Measurements from ENCODE around the gene ALK. TPM values are rescaled to one million over a fixed set of nuclear protein-coding genes. Genes with fewer than 3 reads are reported as not detected.

Gene ALK
- total and polyA plus RNA-seq, 10 of the 15 experiments (the other 5 are each of a cell fraction or from before 2014, with no cell fraction given) = 0.11 TPM; not detected in 9

- TF ChIP-seq CHD2 (IDR thresholded peaks at IDR 0.05; ENCODE audit: borderline replicate concordance, low read depth, low read length) = no peak
- TF ChIP-seq NR2C1 (IDR thresholded peaks at IDR 0.05) = no peak
Observed at GRCh38 chr2:29777161-29777560, 144.2 kb downstream of the ALK start (continued).

- H3K4me3 ChIP-seq = no peak overlapping the region
- ChIA-PET CTCF (no interaction called here), SMC1A (ENCODE audit: uncharacterized antibody, unreplicated experiment) (interaction anchor here (0.6 to 1.0 kb wide), 2 partner anchors 18 to 107 kb away, joined by 3 read pairs; no protein-coding TSS in a partner anchor), POLR2A (no interaction called here), RAD21 (ENCODE audit: unreplicated experiment) (no interaction called here)
- no TSS peak for BruUV-seq (replicated peaks)
- no peaks in the 10 kb centered on the region for H3K27me3 ChIP-seq (replicated peaks in 1 of 2; ENCODE audit: control insufficient read depth in 2 of 2, insufficient read depth in 2 of 2, low read length in 1 of 2)
- H3K4me2 ChIP-seq (ENCODE audit: control insufficient read depth, insufficient read depth) = no peak overlapping the region
- no peak overlapping the region for H3K9ac ChIP-seq (ENCODE audit: control insufficient read depth, insufficient read depth, low read length)
- H3K27ac ChIP-seq (ENCODE audit: control insufficient read depth, insufficient read depth) = no peak overlapping the region
- 0% methylated on average over 2 of the region's 3 CpGs for WGBS (ENCODE audit: insufficient coverage, insufficient replicate concordance, low lambda C conversion rate, missing lambda C conversion rate)
- no peak for DNase-seq (ENCODE audit: low read depth, low spot score)
- in situ Hi-C loops (cut with MboI) (no loop called here), intact Hi-C loops (cut with micrococcal nuclease; ENCODE audit: unreplicated experiment) (no loop called here)
- no peaks in the 10 kb centered on the region for H3K9me3 ChIP-seq (replicated peaks; ENCODE audit: control insufficient read depth, insufficient read depth, low read length)
- no peak for ATAC-seq
- no peak overlapping the region for H2AFZ ChIP-seq (ENCODE audit: control insufficient read depth, low read depth, low read length)
- no peaks in the 10 kb centered on the region for H3K4me1 ChIP-seq (ENCODE audit: control insufficient read depth, insufficient read depth, low read length)
- TF ChIP-seq NR2C1 (IDR thresholded peaks at IDR 0.05) (no peak), CEBPB (IDR thresholded peaks at IDR 0.05; ENCODE audit: borderline replicate concordance in 1 of 2, low read depth in 2 of 2, low read length in 2 of 2) (no peak), BRCA1 (IDR thresholded peaks at IDR 0.05; ENCODE audit: low read depth, low read length) (no peak), CREB1 (IDR thresholded peaks at IDR 0.05; ENCODE audit: low read depth) (no peak), SP1 (IDR thresholded peaks at IDR 0.05; ENCODE audit: low read depth, low read length) (no peak), CBFB (IDR thresholded peaks at IDR 0.05; ENCODE audit: low read depth) (no peak), NR2C2 (IDR thresholded peaks at IDR 0.05; ENCODE audit: borderline replicate concordance, control insufficient read depth, insufficient read length, low read depth) (no peak), BACH1 (IDR thresholded peaks at IDR 0.05; ENCODE audit: borderline replicate concordance) (no peak)
- TF ChIP-seq, protein P1, sequence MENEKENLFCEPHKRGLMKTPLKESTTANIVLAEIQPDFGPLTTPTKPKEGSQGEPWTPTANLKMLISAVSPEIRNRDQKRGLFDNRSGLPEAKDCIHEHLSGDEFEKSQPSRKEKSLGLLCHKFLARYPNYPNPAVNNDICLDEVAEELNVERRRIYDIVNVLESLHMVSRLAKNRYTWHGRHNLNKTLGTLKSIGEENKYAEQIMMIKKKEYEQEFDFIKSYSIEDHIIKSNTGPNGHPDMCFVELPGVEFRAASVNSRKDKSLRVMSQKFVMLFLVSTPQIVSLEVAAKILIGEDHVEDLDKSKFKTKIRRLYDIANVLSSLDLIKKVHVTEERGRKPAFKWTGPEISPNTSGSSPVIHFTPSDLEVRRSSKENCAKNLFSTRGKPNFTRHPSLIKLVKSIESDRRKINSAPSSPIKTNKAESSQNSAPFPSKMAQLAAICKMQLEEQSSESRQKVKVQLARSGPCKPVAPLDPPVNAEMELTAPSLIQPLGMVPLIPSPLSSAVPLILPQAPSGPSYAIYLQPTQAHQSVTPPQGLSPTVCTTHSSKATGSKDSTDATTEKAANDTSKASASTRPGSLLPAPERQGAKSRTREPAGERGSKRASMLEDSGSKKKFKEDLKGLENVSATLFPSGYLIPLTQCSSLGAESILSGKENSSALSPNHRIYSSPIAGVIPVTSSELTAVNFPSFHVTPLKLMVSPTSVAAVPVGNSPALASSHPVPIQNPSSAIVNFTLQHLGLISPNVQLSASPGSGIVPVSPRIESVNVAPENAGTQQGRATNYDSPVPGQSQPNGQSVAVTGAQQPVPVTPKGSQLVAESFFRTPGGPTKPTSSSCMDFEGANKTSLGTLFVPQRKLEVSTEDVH (IDR thresholded peaks at IDR 0.05; ENCODE audit: low read depth, partially characterized antibody) = no peak
- FAIRE-seq = no peak
- H3K79me2 ChIP-seq (ENCODE audit: control insufficient read depth, insufficient read depth, low read length) = no peaks in the 10 kb centered on the region
- H3K36me3 ChIP-seq (ENCODE audit: control insufficient read depth in 2 of 2, insufficient read depth in 2 of 2, low read length in 1 of 2) = no peaks in the 10 kb centered on the region
- H4K20me1 ChIP-seq (ENCODE audit: control insufficient read depth, insufficient read depth) = no peaks in the 10 kb centered on the region
Observed at GRCh38 chr2:29776406-29776805, 145.0 kb downstream of the ALK start.

All from GM12878 (cell line).